HCT116 (cell line): ENCODE measurements around the gene KIF26B.

Experiments
- CTCF ChIP-seq, 3 experiments: fragments of 200-600 bp in 1 of 3; sonication (generic) in 1 of 3; IDR thresholded peaks in 2 of 3; conservative IDR thresholded peaks in 1 of 3; 2 replicates each; pipeline ENCODE4 v1.5.1; 2012 to 2017; ENCODE audit warnings: low read depth in 2 of 3, low read length in 2 of 3, antibody characterized with exemption in 1 of 3, borderline replicate concordance in 1 of 3, control low read depth in 1 of 3, mild to moderate bottlenecking in 1 of 3, mixed read lengths in 1 of 3, mixed run types in 1 of 3, moderate library complexity in 1 of 3; ENCODE audit not compliant: insufficient read depth in 1 of 3
- POLR2A ChIP-seq: IDR thresholded peaks from 2 replicates; pipeline ENCODE4 v1.7.0; 2011; ENCODE audit warnings: borderline replicate concordance; ENCODE audit not compliant: insufficient read depth, insufficient read length; ENCODE audit errors: extremely low read depth

GRCh38 chr1:245692318-245692717 is 537.5 kb downstream of the KIF26B start:
- TF ChIP-seq POLR2A (no peak), CTCF (IDR thresholded peaks at IDR 0.05 in 2 of 3, conservative IDR thresholded peaks at IDR 0.05 in 1 of 3; ENCODE audit: borderline replicate concordance in 1 of 3, insufficient read depth in 1 of 3, low read depth in 2 of 3, low read length in 2 of 3) (no peak)
